Thyroid gland (tissue), 4 donors: ENCODE measurements around the gene EEF1A2. TPM values are rescaled to one million over a fixed set of nuclear protein-coding genes. Genes with fewer than 3 reads are reported as not detected.

ENCODE experiments used
- DNase-seq, 2 donors: peaks; one replicate each; pipeline ENCODE4 v3.0.0-alpha.2; 2019
- H3K27ac ChIP-seq, 3 donors: fragments of 200-600 bp; sonication (generic); 1 replicate in 2 of 3; 2 replicates in 1 of 3; pipeline ENCODE4 v1.5.1; 2016 to 2019; ENCODE audit warnings: mild to moderate bottlenecking in 1 of 3, moderate library complexity in 1 of 3
- H3K27me3 ChIP-seq: fragments of 200-600 bp; sonication (generic); one replicate; pipeline ENCODE4 v1.5.1; 2019
- H3K36me3 ChIP-seq, 2 donors: fragments of 200-600 bp; sonication (generic); one replicate each; pipeline ENCODE4 v1.5.1; 2016 to 2019
- H3K4me1 ChIP-seq, 2 donors: fragments of 200-600 bp; sonication (generic); one replicate each; pipeline ENCODE4 v1.5.1; 2017 to 2019
- H3K4me3 ChIP-seq, 3 donors: fragments of 200-600 bp; sonication (generic); replicated peaks in 1 of 3; 1 replicate in 2 of 3; 2 replicates in 1 of 3; pipeline ENCODE4 v1.5.1; 2016; ENCODE audit warnings: mild to moderate bottlenecking in 1 of 3
- H3K9me3 ChIP-seq: fragments of 200-600 bp; sonication (generic); one replicate; pipeline ENCODE4 v1.5.1; 2017
- CTCF ChIP-seq, 6 experiments: fragments of 200-600 bp in 3 of 6; fragments of 450-650 bp in 3 of 6; sonication (generic) in 3 of 6; IDR thresholded peaks; one replicate each; pipeline ENCODE4 v1.5.1; 2016 to 2019; ENCODE audit warnings: antibody characterized with exemption in 6 of 6, mild to moderate bottlenecking in 2 of 6, inconsistent platforms in 1 of 6, moderate library complexity in 1 of 6
- POLR2A ChIP-seq, 2 donors: fragments of 450-650 bp; IDR thresholded peaks; one replicate each; pipeline ENCODE4 v1.6.1; 2017; ENCODE audit warnings: antibody characterized with exemption in 2 of 2, mild to moderate bottlenecking in 2 of 2, moderate library complexity in 1 of 2
- WGBS, 2 donors: methylation state at CpG; one replicate each; pipeline ENCODE4 v1.1.5; 2017; 5-methylcytosine and 5-hydroxymethylcytosine counted together
- intact Hi-C: fragments of 100-400 bp; cut with DNase I; formaldehyde crosslinking; loops from one replicate; pipeline ENCODE4 v1.15.1; 2023
- total RNA-seq, 4 donors: library from RNA; depleted of rRNA; stranded (reverse); fragments of >200 nt; gene quantifications; one replicate each; pipeline ENCODE4 v1.2.3, GENCODE V29; 2016

Gene EEF1A2
- total RNA-seq, 4 donors from 2014 or later, result 0.22 to 2.0 (median 1.3) TPM

DNA sequence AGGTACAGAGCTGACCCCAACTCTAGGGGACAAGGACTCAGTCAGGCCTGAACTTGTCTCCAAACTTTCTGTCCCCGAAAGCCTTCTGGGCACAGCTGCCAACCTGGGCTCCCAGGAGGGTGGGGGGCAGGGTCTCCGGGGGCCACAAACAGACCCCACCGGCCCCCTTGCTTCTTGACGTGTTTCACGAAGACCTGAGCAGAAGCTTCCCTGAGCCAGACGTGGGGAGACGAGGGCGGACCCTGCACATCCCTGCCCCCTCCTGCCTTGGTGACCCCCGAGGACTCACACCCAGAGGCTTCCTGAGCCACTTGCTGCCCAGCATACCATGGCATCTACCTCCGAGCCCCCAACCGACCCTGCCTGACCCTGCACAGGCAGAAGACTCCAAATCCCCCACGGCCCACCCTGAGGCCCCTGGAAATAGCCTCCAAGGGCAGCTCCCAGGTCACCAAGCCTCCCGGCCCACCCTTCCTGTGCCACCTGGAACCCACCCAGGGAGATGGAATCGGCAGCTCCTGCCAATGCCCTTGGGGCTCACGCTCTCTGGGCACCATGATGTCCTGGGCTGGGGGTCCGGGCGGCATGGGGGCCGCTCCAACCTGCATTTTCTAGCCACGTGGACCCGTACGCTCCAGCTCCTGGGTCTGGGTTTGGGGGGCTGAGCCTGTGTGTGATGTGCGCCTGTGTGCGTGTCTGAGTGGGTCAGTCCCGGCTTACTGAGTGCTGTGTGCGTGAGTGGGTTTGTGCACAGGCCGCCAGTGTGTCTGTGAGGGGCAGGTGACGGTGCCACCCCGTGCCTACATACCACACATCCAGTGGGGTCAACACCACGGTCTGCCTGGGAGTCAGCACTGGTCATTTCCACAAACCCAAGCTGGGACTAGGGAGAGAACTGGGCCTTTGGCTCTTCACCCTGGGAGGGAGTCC, 40.8 kb upstream of the EEF1A2 start:
- no peak for DNase-seq
- Histone ChIP-seq H3K9me3 (no peaks in the 10 kb centered on the region), H3K4me1 (peaks cover 11 to 21% of the 10 kb centered on the region in 2 donors), H3K36me3 (no peaks in the 10 kb centered on the region), H3K27me3 (no peaks in the 10 kb centered on the region), H3K27ac (no peak overlapping the region), H3K4me3 (no peak overlapping the region)
- 88 to 94% methylated on average over 9 to 24 of the region's 29 CpGs for WGBS, 2 donors
- no peak for TF ChIP-seq CTCF (IDR thresholded peaks at IDR 0.05)
- no peak for TF ChIP-seq POLR2A (IDR thresholded peaks at IDR 0.05)
- intact Hi-C loops, result loop anchor here (5.0 to 10.0 kb wide), 4 partner anchors 203 to 525 kb away; partner anchors contain the start of genes ABHD16B and TCEA2

GRCh38 chr20:63539092-63539430, 40.2 kb upstream of the EEF1A2 start:
- no peaks in the 10 kb centered on the region for H3K36me3 ChIP-seq
- peak overlapping the region in 1 of 3 donors; percentile 76 for H3K27ac ChIP-seq
- intact Hi-C loops, result loop anchor here (5.0 to 10.0 kb wide), 4 partner anchors 203 to 526 kb away; partner anchors contain the start of genes ABHD16B and TCEA2
- H3K4me3 ChIP-seq, result no peak overlapping the region
- DNase-seq, result no peak
- TF ChIP-seq CTCF (IDR thresholded peaks at IDR 0.05), result no peak
- TF ChIP-seq POLR2A (IDR thresholded peaks at IDR 0.05), result no peak
- no peaks in the 10 kb centered on the region for H3K9me3 ChIP-seq
- peaks cover 11 to 21% of the 10 kb centered on the region in 2 donors for H3K4me1 ChIP-seq
- WGBS, 2 donors, result 87 to 96% methylated on average over 11 to 12 of the region's 12 CpGs
- H3K27me3 ChIP-seq, result no peaks in the 10 kb centered on the region

DNA sequence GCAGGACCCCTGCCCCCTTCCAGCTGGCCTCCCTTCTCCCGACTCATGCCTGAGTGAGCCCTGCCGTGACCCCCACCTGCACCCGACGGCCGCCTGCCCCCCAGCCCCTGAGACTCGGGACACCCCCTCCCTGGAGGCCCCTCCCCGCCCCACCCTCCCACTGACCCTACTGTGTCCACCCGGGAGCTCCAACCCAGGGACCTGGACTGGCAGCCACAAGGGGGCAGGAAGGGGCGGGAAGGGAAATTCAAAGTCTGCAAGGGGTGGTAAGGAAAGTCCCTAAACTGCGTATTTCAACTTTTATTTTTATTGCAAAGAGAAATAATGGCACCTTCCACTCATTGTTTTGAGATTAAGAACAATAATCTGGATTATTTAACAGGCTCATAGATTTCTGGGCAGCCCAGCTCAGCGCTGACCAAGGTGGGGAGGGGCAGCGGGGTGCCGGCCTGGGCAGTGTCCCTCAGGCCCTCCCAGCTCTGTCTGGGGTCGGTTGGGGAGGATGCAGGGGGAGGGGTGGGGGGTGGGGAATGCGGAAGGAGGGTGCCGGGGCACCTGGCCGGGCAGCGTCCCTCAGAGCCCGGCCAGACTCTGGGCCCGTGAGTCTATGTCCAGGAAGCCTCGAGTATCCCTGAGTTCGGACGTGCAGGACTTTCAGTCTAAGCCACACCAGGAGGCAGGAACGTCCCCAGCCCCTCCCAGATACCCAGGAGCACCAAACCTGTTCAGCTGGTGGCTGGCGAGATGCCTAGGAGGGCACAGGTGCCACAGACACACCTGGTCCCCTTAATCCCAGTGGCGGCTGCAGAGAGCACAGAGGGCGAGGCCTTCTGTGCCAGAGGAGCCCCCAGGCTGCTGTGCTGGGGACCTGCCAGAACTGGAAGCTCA, 39.6 kb upstream of the EEF1A2 start:
- Histone ChIP-seq H3K27ac (peak overlapping the region; percentile 62 to 76 (median 72)), H3K9me3 (no peaks in the 10 kb centered on the region), H3K27me3 (no peaks in the 10 kb centered on the region), H3K4me3 (peak overlapping the region in 1 of 3 donors; percentile 16), H3K36me3 (no peaks in the 10 kb centered on the region), H3K4me1 (peaks cover 11 to 21% of the 10 kb centered on the region in 2 donors)
- TF ChIP-seq POLR2A (IDR thresholded peaks at IDR 0.05), result no peak
- peak in 3 of 6 experiments; percentile 3 to 33 (median 3) for TF ChIP-seq CTCF (IDR thresholded peaks at IDR 0.05)
- 11 to 30% methylated on average over 11 to 14 of the region's 27 CpGs for WGBS, 2 donors
- peak; percentile 96 for DNase-seq
- intact Hi-C loops, result loop anchor here (5.0 to 10.0 kb wide), 4 partner anchors 204 to 526 kb away; partner anchors contain the start of genes ABHD16B and TCEA2

GRCh38 chr20:63537525-63538203, 38.8 kb upstream of the EEF1A2 start:
- WGBS, 2 donors, result 4 to 11% methylated on average over 24 to 25 of the region's 34 CpGs
- no peaks in the 10 kb centered on the region for H3K27me3 ChIP-seq
- peaks cover 11 to 21% of the 10 kb centered on the region in 2 donors for H3K4me1 ChIP-seq
- no peaks in the 10 kb centered on the region for H3K36me3 ChIP-seq
- peak overlapping the region; percentile 62 to 76 (median 72) for H3K27ac ChIP-seq
- TF ChIP-seq CTCF (IDR thresholded peaks at IDR 0.05) (peak; percentile 86 to 99 (median 94)), POLR2A (IDR thresholded peaks at IDR 0.05) (peak in 1 of 2 donors; percentile 26)
- DNase-seq, result peak; percentile 83 to 84
- intact Hi-C loops, result loop anchor here (2.0 to 10.0 kb wide), 5 partner anchors 205 to 527 kb away; partner anchors contain the start of genes ABHD16B and TCEA2
- H3K4me3 ChIP-seq, result peak overlapping the region in 1 of 3 donors; percentile 16
- no peaks in the 10 kb centered on the region for H3K9me3 ChIP-seq
